IPS-NIHi7 (cell line): ENCODE data around the gene RNF227.
A peak's percentile ranks its signal among the peaks of the same experiment; 100 is the strongest.
"Not testable (repeated sequence)": the region's sequence is repeated elsewhere in the genome, so short reads cannot be mapped to it uniquely, and the experiment has no call there.

Experiments
- DNase-seq: peaks from one replicate; pipeline ENCODE4 v3.0.0; 2012; ENCODE audit warnings: mixed read lengths; ENCODE audit errors: extremely low spot score

The RNF227 gene

DNA sequence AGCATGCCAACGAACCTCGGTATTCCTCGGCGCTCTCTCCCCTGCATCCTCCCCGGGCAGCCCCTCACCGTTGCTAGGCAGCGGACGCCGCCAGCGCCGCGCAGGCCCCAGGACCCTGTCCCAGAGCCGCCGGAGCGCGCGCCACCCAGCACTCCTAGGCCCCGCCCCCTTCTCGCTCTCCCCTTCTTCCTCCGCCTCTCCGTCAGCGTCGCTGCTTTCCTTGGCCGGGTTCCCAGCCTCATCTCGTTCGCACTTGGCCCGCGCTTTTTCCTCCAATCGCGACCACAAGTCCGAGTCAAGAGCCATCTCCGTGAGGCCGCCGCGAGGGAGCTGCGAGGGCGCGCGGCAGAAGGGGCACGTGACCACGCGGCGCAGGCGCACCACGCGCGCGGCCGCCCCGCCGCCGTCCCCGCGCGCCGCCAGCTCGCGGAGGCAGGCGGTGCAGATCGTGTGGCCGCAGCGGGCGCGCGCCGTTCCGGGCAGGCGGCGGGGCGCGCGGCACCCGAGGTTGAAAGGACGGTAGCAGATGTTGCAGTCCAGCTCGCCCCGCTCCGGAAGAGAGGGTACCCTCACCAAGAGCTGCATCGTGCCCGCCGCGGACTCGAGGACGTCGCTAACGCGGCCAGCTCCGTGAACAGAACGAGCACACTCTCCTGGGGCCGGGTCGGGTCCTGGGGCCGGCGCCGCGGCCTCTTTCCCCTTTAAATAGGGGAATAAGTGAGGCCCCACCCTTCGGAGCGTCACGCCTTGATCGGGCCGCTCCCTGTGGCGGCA lies at the start of gene RNF227:
RNF227 (minus strand) TSS at position 679 of the 774 bp plus-strand sequence; CDS start at position 585, 94 bp downstream.
- peak; percentile 83 for DNase-seq

DNA sequence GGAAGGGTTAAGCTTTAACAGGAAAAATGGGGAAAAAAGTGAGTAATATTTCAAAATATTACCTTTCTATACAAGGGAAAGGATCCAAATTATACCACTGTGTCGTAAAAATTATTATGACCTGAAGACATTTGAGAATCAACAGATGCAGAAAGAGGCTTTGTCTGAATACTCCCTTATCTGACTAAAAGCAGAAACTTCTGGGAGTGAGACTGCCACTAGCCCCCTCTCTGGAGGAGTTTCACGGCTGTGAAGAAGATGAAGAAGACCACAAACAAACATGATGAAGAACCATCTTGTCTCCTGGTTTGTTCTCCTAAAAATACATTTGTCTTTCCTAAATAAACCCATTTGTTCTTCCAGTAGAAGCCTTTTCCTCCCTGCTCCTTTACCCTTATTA lies 45.3 kb upstream of the RNF227 start:
- no peak for DNase-seq

DNA sequence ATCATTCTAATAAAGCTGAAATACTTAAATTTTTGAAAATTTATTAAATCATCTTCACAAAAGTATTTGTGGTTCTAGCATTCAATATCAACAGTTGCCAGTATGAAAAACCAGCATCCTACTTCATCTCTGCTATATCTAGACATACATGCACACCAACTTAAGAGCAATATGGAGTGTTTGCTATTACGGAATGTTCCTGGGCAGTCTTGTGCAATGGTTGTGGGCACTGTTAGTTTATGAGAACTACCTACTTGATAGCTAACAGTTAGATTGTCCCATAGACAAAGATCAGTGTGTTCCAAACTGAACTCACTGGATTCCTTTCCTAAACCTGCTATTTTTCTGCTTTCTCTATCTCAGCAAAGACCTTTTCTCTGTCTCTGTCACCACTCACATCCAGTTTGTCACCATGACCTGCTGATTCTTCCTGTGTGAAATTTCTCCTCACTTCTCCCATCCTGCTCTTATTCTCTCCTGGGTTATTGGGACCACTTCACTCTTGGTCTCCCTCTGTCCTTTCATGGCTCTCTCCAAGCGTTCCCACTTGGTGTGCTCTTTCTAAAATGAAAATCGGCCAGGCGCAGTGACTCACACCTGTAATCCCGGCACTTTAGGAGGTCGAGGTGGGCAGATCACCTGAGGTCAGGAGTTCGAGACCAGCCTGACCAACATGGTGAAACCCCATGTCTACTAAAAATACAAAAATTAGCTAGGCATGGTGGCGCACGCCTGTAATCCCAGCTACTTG lies 43.6 kb upstream of the RNF227 start:
- DNase-seq = no peak

DNA sequence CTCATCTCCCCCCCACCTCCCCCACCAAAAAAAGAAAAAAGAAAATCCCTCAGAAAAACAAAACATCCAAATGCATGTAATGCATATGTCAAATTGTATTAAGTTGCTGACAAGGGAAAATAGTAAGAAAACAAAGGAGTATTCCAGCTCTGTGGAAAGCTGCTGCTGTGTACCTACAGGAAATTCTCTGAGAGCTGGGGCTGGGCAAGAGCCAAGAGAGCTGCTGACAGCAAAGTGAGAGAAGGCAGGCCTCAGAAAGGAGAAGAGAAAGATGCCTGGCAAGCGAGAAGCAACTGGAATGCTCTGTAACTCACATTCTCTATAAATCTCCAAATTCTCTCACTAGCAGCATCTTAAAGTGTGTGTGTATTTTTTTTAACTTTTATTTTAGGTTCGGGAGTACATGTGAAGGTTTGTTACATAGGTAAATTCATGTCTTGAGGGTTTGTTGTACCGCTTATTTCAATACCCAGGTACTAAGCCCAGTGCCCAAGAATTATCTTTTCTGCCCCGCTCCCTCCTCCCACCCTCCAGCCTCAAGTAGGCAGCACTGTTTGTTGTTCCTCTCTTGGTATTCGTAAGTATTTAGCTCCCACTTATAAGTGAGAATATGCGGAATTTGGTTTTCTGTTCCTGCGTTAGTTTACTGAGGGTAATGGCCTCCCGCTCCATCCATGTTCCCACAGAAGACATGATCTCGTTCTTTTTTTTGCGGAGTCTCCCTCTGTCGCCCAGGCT lies 40.3 kb upstream of the RNF227 start:
- DNase-seq = no peak

DNA sequence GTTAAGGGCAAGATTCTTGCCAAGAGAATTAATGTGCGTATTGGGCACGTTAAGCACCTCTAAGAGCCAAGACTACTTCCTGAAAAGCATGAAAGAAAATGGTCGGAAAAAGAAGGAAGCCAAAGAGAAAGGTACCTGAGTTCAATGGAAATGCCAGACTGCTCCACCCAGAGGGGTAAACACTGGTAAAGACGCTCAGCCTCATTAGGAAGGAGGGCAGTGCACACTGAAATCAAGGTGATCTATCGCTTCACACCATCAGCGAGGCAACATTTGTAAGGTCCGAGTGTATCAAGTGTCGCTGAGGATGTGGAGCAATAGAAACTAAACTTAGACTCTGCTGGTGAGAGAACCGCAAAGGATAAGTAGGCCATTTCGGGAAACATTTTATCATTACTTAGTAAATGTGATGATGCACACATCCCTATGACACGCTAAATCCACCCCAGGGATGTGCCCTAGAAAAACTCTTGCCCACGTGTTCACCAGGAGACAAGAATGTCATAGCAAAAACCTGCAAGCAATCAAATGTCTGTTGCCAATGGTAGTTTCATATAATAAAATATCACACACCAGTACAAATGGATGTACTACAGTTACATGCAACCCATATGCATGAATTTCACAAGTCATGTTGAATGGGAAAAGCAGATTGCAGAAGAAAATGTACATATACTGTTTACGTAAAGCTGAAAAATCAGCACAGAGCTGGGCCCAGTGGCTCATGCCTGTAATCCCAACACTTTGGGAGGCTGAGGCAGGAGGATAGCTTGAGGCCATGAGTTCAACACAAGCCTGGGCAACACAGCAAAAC lies 39.5 kb upstream of the RNF227 start:
- DNase-seq = no peak

DNA sequence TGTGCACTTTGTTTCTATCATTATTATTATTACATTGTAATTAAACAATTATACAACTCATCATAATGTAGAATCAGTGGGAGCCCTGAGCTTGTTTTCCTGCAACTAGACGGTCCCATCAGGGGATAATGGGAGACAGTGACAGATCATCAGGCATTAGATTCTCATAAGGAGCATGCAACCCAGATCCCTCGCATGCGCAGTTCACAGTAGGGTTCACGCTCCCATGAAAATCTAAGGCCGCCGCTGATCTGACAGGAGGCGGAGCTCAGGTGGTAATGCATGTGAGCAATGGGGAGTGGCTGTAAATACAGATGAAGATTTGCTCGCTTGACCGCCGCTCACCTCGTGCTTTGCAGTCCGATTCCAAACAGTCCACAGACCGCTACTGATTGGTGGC lies 37.2 kb upstream of the RNF227 start:
- DNase-seq = not testable (repeated sequence)

DNA sequence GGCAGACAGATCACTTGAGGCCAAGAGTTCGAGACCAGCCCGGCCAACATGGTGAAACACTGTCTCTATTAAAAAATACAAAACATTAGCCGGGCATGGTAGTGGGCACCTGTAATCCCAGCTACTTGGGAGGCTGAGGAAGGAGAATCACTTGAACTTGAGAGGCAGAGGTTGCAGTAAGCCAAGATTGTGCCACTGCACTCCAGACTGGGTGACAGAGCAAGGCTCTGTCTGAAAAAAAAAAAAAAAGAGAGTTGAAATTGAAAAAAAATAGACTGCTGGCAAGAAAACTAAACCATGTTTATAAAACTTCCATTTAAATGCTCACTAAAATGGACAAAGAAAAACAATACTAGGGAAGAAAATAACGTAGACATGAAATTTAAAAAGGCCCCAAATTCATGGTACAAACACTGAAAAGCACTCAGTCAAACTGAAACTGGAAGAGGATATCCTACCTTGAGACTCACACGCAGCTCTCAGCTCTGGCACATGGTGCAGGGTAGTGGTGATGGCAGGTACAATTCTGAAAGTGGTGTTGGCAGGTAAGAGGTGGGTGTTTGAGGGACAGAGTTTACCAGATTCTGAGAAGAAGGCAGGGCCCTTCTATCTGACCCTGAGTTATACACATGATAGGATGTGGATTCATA lies 35.2 kb upstream of the RNF227 start:
- no peak for DNase-seq

DNA sequence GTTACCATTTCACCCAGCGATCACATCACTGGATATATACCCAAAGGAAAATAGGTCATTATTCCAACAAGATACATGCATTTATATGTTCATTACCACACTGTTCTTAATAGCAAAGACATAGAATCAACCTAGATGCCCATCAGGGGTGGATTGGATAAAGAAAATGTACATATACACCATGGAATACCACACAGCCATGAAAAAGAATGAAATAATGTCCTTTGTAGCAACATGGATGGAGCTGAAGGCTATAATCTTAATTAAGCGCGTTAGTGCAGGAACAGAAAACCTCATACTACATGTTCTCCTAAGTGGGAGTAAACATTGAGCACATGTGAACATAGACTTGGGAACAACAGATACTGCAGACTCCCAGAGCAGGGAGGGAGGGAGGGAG lies 34.5 kb upstream of the RNF227 start:
- DNase-seq = no peak

DNA sequence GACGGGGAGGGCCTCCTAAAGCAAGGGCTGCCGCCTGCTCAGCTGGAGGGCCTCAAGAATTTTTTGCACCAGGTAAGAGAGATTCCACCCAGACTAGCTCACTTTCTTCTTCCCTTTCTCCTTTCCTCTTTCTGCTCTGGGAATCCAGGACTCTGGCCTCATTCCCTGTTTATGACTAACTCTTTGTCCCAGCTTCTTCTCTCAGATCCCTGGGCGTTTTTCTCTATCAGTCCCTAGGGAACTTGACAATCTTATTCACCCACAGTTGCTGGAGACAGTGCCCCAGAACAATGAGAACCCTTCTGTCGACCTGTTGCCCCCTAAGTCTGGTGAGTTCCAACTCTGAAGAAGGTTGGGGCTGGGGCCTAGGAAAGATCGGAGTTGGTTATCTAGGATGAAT lies 31.6 kb upstream of the RNF227 start:
- no peak for DNase-seq

DNA sequence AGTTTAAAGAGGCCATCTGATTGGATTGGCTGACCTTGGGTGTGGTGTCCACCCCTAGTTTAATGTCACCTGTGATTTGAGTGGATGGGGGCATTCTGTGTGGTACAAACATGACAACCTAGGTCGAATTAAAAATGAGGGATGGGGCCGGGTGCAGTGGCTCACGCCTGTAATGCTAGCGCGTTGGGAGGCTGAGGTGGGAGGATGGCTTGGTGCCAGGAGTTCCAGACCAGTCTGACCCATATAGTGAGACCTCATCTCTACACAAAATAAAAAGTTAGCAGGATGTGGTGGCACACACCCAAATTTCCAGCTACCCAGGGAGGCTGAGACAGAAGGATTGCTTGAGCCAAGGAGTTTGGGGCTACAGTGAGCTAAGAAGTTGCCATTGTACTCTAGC lies 30.4 kb upstream of the RNF227 start:
- DNase-seq = no peak

DNA sequence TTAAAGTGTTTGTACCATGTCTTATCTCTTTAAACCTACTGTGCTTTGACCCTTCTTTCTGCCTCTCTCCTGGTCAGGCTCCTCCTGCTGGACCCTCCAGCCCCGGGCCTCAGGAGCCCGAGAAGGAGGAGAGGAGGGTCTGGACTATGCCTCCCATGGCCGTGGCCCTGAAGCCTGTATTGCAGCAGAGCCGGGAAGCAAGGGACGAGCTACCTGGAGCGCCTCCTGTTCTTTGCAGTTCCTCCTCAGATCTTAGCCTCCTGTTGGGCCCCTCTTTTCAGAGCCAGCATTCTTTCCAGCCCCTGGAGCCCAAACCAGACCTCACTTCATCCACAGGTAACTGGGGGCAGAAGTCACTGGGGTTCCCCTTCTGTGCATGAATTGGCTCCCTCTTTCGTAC lies 29.6 kb upstream of the RNF227 start:
- DNase-seq = no peak

DNA sequence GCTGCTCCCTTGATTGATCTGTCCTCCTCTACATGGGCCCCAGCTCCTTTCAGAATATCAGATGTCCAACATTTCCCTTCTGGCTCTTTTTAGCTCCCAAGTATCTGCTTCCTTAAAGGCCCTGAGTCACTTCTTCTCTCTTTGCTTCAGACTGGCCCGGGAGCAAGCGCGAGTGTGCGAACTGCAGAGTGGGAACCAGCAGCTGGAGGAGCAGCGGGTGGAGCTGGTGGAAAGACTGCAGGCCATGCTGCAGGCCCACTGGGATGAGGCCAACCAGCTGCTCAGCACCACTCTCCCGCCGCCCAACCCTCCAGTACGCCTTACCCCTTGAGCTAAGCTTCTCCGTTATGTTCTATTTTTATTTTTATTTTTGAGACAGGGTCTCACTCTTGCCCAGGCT lies 28.2 kb upstream of the RNF227 start:
- DNase-seq = no peak

DNA sequence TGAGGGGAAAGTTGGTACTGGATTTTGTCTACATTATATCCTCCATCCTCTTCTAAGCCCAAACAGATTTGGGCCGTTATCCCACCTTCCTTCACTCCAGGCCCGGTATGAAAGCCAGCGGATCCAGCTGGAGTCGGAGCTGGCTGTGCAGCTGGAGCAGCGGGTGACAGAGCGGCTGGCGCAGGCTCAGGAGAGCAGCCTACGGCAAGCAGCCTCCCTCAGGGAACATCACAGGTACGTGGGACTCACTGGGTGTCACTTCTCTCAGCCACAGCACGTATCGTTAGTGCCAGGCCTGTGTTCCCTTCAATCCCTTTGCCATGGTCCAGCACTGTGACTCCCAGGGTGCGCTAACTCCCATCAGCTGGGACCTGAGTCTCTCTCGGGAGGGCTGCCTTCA lies 27.2 kb upstream of the RNF227 start:
- no peak for DNase-seq

DNA sequence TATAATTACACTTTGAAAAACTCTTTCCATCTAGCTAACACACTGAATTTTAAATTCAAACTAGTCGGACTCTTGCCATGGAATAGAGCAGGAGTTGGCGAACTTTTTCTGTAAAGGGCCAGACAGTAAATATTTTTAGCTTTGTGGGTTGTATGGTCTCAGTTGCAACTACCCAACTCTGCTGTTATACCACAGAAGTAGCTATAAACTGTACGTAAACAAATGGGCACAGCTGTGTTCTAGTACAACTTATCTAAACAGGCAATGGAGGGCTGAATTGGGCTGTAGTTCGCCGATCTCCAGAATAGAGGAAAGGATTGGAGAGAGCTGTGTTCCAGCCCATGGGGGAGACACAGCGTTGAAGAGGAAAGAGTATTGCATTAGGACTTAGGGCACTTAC lies 24.7 kb upstream of the RNF227 start:
- DNase-seq = no peak

DNA sequence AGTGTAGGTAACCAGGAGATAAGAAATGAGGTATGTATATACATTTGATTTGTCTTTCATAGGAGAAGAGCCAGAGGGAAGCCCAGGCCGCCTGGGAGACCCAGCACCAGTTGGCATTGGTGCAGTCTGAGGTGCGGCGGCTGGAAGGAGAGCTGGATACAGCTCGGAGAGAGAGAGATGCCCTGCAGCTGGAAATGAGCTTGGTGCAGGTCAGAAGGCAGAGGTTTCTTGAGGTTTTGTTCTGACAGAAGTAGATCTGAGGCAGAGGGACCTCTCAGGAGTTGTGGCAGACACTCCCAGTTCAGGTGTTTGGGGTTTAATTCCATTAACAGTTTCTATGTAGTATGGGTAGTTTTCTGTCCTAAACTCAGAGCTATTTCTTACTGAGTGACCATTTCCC lies 23.9 kb upstream of the RNF227 start:
- no peak for DNase-seq

DNA sequence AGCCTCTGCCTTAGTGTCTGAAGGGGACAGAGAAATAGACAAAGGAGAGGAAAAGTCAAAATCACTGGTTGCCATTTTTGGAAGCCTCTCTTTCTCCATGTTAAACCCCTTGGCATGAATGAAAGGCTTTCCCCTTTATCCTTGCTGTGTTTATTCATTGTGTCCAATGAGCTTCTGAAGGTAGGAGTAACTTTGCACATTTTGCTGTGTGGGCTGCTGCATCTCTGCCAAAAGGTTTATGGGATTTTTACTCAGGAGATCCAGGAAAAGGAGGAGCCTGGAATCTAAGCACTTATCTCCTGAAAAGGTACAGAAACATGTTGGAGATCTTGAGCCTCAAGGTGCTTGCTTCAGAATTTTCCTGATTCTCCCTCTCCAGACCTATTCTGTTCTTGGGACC lies 19.8 kb upstream of the RNF227 start:
- no peak for DNase-seq

DNA sequence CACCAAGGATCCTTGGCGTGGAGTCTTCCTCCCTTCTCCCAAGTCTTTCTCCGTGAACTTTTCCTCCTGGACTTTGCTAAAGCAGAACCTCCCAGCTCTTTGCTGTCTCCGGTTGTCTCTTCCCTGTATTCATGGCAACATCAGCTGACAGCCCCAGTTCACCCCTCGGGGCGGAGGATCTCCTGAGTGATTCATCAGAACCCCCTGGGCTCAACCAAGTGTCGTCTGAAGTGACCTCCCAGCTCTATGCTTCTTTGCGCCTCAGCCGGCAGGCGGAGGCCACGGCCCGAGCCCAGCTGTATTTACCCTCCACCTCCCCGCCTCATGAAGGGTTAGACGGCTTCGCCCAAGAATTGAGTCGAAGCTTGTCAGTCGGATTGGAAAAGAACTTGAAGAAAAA lies 16.9 kb upstream of the RNF227 start:
- DNase-seq = peak; percentile 72

DNA sequence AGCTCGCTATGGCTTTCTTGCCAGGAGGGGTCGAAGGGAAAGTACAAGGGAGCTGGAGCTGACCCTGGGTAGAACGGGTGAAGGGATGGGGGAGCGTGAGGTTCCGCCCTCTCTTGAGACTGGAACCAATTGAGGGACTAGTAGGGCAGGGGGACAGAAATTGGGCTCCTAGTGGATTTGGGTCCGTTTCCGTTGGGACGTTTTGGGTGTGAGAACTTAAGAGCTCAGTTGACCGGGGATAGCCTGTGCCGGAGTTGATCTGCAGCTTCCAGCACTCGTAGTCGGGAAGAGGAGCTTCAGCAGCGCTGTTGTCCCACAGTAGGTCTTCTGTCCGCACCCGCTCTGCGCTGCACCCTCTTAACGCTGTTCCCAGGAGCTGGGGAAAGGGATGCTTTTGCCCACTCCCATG lies 16.4 kb upstream of the RNF227 start:
- peak; percentile 51 for DNase-seq

DNA sequence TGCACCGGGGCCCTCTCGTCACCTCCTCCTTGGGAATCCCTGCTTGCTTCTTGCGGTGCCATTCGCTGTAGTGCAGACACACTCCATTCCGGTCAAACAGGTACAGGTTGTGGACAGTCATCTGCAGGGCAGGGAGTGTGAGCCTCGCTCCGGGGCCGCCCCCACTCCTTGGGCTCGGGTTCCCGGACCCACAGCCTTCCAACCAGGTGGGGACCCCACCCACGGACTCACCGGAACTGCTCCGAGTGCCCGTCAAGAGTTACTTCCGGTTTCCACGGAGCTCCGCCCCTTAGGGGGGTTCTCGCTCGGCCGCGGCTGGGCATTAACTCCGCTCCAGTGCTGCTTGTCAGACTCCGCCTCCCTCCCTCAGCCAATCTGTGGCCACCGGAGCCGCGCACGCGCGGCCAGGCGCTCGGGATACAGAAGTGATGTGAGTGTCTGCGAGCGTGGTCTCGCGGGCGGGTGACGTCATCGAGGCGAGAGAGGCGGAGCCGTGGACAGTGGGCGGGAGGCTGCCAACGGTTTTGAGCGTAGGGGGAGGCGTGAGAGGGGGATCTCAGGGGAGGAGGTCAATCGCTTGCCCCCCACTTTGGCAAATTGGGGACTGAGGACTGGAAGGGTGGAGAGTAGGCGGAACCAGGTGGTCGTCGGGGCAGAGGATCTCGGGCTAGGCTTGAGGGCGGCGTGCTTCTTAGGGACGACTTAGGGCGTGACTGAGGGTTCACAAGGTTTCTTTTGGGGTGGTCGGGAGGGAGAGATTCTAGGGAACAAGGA lies 15.8 kb upstream of the RNF227 start, which contains the start of the genes CNTROB and TRAPPC1:
CNTROB (plus strand) TSS at position 498 of the 774 bp plus-strand sequence. CDS start 874 bp downstream, outside the sequence.
TRAPPC1 (minus strand) TSS at position 238 of the 774 bp plus-strand sequence; CDS start at position 121, 117 bp downstream.
- DNase-seq = peak; percentile 99
